Psoas muscle (tissue), 8 donors: Measurements from ENCODE around the gene OPN3. TPM values are rescaled to one million over a fixed set of nuclear protein-coding genes. Genes with fewer than 3 reads are reported as not detected.

Experiments used
- ATAC-seq, 4 donors: fragments of 200-7000 bp; cut with Tn5 transposase; one replicate each; pipeline ENCODE4 v1.9.1; 2020; ENCODE audit warnings: moderate library complexity in 3 of 4, mild to moderate bottlenecking in 2 of 4
- DNase-seq, 2 donors: peaks; one replicate each; pipeline ENCODE4 v3.0.0-alpha.2; 2020
- H3K27ac ChIP-seq: fragments of 200-600 bp; one replicate; pipeline ENCODE4 v1.8.0; 2022
- H3K27me3 ChIP-seq, 3 donors: fragments of 200-600 bp in 1 of 3; one replicate each; pipeline versions ENCODE4 v1.6.1 to v1.8.0; 2013 to 2022; ENCODE audit warnings: low read length in 2 of 3, mild to moderate bottlenecking in 2 of 3, moderate library complexity in 1 of 3; ENCODE audit not compliant: insufficient read depth in 3 of 3
- H3K36me3 ChIP-seq, 2 donors: fragments of 200-600 bp in 1 of 2; one replicate each; pipeline versions ENCODE4 v1.6.1 to v1.8.0; 2013 to 2022; ENCODE audit warnings: low read depth in 1 of 2, mild to moderate bottlenecking in 1 of 2, moderate library complexity in 1 of 2; ENCODE audit not compliant: insufficient read depth in 1 of 2
- H3K4me1 ChIP-seq: fragments of 200-600 bp; one replicate; pipeline ENCODE4 v1.8.0; 2022
- H3K4me3 ChIP-seq: fragments of 200-600 bp; one replicate; pipeline ENCODE4 v1.8.0; 2022; ENCODE audit warnings: mild to moderate bottlenecking
- H3K9me3 ChIP-seq: fragments of 200-600 bp; one replicate; pipeline ENCODE4 v1.8.0; 2022
- CTCF ChIP-seq: fragments of 200-600 bp; IDR thresholded peaks from one replicate; pipeline ENCODE4 v1.8.0; 2022; ENCODE audit warnings: antibody characterized with exemption
- WGBS, 3 donors: extraction: QIAGEN DNeasy Blood & Tissue Kit; methylation state at CpG; one replicate each; pipeline versions ENCODE4 v1.1.6 to v1.1.7; 2013; 5-methylcytosine and 5-hydroxymethylcytosine counted together
- intact Hi-C, 2 donors: fragments of 100-400 bp; cut with DNase I; formaldehyde crosslinking; loops; one replicate each; pipeline versions ENCODE4 v1.11.0 to v1.14.2; 2022
- polyA plus RNA-seq, 3 donors: library from polyadenylated mRNA; stranded (reverse); fragments of 200-250 nt; gene quantifications; one replicate each; pipeline ENCODE4 v1.2.3, GENCODE V29; 2013
- total RNA-seq, 4 donors: library from RNA; stranded (reverse); fragmentation: NEBNext Ultra II Directional in 2 of 4; extraction: Animal tissue kit (Norgen Biotek cat#: 25700) in 2 of 4; gene quantifications; one replicate each; pipeline versions ENCODE4 v1.2.1 to v1.2.4, GENCODE V29; 2021 to 2023
- donor health status: healthy with polysubstance abuse.
- donor health status: DM: no; HTN: no; CAD: no; lungs with moderate emphysema.
- donor health status: Bipolar disorder and iron deficiency.
- donor health status: healthy.
- donor health status: DM: yes; HTN: yes; CAD: no.
- donor health status: DM: no; HTN: no; CAD: no.
- donor health status: DM: no; HTN: no; CAD: no.
- donor health status: DM: yes; HTN: yes; CAD: no.

The OPN3 gene
- total and polyA plus RNA-seq, 7 donors: 1.7 to 7.0 (median 4.1) TPM

DNA sequence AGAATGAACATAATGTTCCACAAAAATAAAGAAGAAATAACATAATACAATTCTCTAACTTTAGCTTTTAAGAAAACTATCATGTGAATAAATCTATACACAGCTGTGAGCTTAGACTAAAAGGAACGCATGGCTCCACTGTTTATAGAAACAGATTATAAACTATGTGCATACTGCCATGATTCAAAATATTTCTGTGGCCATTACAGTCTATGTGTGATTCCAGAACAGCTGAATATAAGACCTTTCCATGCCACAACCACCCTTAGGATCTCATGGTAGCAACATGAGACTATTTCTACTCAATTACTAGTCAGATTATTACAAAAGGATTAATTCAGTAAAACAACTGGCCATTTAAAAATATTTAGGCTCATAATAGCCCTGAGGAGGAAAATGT is 3.9 kb downstream of the OPN3 start:
- Histone ChIP-seq H3K27ac (no peak overlapping the region), H3K36me3 (peaks cover 0 to 6% of the 10 kb centered on the region in 2 donors), H3K4me1 (peaks cover 8% of the 10 kb centered on the region), H3K27me3 (no peaks in the 10 kb centered on the region), H3K4me3 (no peak overlapping the region), H3K9me3 (no peaks in the 10 kb centered on the region)
- no peak for TF ChIP-seq CTCF
- intact Hi-C loops: no loop called here
- ATAC-seq: no peak
- WGBS, 3 donors: 72 to 74% (median 73%) methylated on average over 1 of the region's 1 CpG
- no peak for DNase-seq

DNA sequence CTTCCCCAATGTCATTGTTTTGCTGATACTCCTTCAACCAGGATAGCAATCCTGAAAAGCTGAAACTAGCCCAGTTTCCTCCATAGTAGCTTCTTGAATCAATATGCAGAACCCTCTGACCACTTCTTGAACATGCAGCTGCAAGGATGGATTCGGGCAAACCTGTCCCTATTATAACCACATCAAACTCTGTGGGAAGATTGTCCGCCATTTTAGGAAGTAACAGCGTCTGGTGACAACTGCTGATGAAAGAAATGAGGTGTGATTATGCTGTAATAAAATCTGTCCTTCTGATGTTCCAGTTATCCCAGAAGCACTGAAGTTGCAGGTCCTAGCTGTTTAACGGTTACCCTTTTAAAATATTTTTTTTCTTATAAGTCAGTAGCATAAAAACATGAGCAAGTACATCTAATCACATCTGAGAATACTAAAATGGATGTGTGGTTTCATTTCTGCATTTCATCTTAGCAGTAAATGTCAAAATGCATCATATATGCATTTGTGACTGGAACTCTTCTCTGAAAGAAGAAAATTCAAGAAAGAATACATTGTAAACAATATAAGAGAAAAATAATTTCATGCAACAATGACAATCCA is 4.5 kb downstream of the OPN3 start:
- no peaks in the 10 kb centered on the region for H3K27me3 ChIP-seq
- TF ChIP-seq CTCF: no peak
- WGBS, 3 donors: 92 to 95% (median 93%) methylated on average over 4 of the region's 4 CpGs
- intact Hi-C loops: no loop called here
- no peak for ATAC-seq
- H3K4me3 ChIP-seq: no peak overlapping the region
- H3K36me3 ChIP-seq: peaks cover 0 to 6% of the 10 kb centered on the region in 2 donors
- H3K9me3 ChIP-seq: no peaks in the 10 kb centered on the region
- DNase-seq: no peak
- no peak overlapping the region for H3K27ac ChIP-seq
- peaks cover 8% of the 10 kb centered on the region for H3K4me1 ChIP-seq

GRCh38 chr1:241632987-241633386 is 7.2 kb downstream of the OPN3 start:
- no peaks in the 10 kb centered on the region for H3K9me3 ChIP-seq
- no peak overlapping the region for H3K27ac ChIP-seq
- H3K4me1 ChIP-seq: peaks cover 4% of the 10 kb centered on the region
- ATAC-seq: no peak
- TF ChIP-seq CTCF: no peak
- H3K36me3 ChIP-seq: peaks cover 0 to 6% of the 10 kb centered on the region in 2 donors
- no peak for DNase-seq
- no peaks in the 10 kb centered on the region for H3K27me3 ChIP-seq
- WGBS, 3 donors: 85 to 93% (median 91%) methylated on average over 3 of the region's 3 CpGs
- intact Hi-C loops: no loop called here
- no peak overlapping the region for H3K4me3 ChIP-seq

DNA sequence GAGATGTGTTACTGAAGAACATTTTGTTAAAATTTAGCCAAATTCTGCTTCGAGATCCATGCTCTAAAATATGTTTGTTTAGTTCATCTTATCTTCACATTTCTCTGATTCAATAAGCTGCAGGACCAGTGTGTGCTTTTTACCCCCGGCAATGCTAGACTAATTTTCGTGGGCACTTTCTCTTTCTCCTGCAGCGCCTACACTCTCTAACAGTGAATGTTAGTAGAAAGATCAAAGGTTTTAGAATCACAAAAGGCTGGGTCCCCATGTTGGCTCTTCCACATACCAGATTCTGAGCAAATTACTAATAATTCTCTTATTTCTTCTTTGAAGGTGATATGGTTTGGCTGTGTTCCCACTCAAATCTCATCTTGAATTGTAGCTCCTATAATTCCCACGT is 8.5 kb downstream of the OPN3 start:
- intact Hi-C loops: no loop called here
- no peak for TF ChIP-seq CTCF
- 90 to 94% (median 90%) methylated on average over 5 of the region's 5 CpGs for WGBS, 3 donors

GRCh38 chr1:241630899-241631298 is 9.3 kb downstream of the OPN3 start:
- no peaks in the 10 kb centered on the region for H3K27me3 ChIP-seq
- ATAC-seq (no peak), DNase-seq (no peak)
- 97 to 100% (median 98%) methylated on average over 2 of the region's 2 CpGs for WGBS, 3 donors
- intact Hi-C loops: no loop called here
- H3K4me1 ChIP-seq: peaks cover 4% of the 10 kb centered on the region
- TF ChIP-seq CTCF: no peak
- H3K27ac ChIP-seq: no peak overlapping the region
- H3K36me3 ChIP-seq: peaks cover 0 to 6% of the 10 kb centered on the region in 2 donors
- H3K9me3 ChIP-seq: no peaks in the 10 kb centered on the region
- no peak overlapping the region for H3K4me3 ChIP-seq

More for the DNA sequence above, 8.5 kb downstream of the OPN3 start:
- Histone ChIP-seq H3K27ac (no peak overlapping the region), H3K9me3 (no peaks in the 10 kb centered on the region), H3K4me1 (peaks cover 4% of the 10 kb centered on the region), H3K4me3 (no peak overlapping the region), H3K27me3 (no peaks in the 10 kb centered on the region), H3K36me3 (peaks cover 0 to 6% of the 10 kb centered on the region in 2 donors)
- ATAC-seq (no peak), DNase-seq (no peak)
